Stimulated activated CD4-positive, alpha-beta T cell treated with anti-CD3 and anti-CD28 coated beads, TNF-alpha, amount 100 ng/mL, for 4 hours (primary cell): Measurements from ENCODE around the gene SHB.

Experiments used
- DNase-seq, 3 experiments: peaks; one replicate each; pipeline ENCODE4 v3.0.0-alpha.2; 2020; ENCODE audit warnings: low read depth in 3 of 3

SHB gene

GRCh38 chr9:37935096-37935495 is 133.9 kb downstream of the SHB start:
- no peak for DNase-seq

DNA sequence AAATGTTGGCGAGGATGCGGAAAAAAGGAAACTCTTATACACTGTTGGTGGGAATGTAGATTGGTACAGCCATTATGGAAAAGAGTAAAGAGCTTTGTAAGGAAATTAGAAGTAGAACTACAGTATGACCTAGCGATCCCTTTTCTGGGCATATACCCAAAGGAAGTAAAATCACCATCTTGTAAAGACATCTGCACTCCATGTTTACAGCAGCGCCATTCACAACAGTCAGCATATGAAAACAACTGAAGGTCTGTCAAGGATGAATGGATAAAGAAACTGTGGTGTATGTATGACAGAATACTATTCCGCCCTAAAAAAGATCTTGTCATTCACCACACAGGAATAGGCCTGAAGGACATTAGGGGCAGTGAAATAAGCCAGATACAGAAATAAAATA is 137.4 kb downstream of the SHB start:
- DNase-seq, result no peak

GRCh38 chr9:37929441-37929895 is 139.6 kb downstream of the SHB start:
- DNase-seq, result no peak

DNA sequence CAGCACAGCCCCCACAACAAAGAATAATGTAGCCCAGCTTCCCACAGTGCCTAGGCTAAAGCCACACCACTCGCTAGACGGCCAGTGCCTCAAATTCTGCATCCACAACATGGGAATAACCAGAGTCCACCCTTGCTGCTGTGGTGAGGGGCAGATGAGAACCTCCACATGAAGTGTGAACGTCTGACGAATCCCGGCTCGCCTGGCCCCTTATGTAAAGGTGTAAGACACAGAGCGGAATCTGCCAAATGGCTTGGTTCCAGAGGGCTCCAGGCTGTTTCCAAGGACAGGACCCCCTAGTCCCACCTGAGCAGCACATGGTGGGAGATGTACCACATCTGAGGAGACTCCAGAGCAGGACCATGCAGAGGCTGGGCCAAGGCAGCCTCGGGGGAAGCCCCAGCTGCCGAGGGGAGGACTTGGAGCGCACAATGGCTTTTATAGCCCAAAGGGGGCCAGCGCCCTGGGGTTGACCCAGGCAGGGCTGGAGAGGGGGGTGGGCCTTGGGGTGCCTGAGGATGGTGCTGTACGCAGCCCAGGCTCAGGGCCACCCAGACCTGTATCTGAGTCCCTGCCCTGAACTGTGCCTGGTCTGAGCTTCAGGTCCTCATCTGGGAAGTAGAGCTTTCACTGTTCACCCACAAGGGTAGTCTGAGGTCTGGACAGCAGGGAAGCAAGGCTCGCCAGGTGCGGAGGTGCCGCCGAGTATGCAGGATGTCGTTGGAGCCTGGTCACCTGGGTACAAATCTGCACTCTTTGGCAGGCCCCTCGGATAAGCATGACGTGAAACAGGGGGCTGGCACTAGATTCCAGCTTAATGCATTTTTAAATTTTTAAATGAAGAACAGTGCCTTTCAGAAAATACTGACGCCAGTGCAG is 140.2 kb downstream of the SHB start:
- DNase-seq, result no peak

- DNase-seq, result no peak
These were observed 141.2 kb downstream of the SHB start for GRCh38 chr9:37927601-37928551.

- DNase-seq, result no peak
These were observed 141.9 kb downstream of the SHB start for GRCh38 chr9:37927132-37927531.

DNA sequence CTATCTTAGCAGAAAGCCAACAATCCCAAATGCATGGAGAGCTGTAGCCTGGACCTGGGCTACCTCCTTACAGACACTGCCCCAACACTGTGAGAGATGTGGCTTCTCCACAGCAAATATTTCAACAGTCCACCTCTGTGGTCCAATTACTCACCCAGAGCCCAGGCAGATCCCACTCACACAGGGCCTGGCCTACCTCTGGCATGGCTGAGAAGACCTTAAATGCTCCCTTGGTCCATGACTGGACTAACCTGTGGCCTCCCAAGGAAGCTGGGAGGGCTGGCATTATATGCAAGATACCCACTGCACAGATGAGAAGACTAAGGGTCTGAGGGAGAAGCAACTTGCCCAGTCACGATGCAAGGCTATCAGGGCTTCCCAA is 142.3 kb downstream of the SHB start:
- no peak for DNase-seq

GRCh38 chr9:37925786-37926736 is 143.0 kb downstream of the SHB start:
- no peak for DNase-seq

DNA sequence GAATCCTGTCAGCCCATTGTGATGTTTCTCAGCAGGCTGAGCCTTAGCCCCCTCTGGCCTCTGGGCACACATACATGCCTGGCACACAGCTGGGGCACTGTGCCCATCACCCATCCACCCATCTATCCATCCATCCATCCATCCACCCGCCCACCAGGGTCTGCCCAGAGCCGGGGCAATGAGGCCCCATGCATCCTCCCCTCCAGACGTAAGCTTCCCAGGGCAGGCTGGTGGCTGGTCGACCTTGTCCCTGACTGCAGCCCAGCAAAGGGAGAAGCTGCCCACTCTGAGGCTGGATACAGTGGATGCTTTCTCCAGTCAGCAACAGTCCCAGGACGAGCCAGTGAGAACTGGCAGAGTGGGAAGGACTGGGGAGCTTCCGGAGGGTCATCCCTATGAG is 144.0 kb downstream of the SHB start:
- DNase-seq, result no peak

GRCh38 chr9:37924538-37924937 is 144.5 kb downstream of the SHB start:
- DNase-seq, result no peak

DNA sequence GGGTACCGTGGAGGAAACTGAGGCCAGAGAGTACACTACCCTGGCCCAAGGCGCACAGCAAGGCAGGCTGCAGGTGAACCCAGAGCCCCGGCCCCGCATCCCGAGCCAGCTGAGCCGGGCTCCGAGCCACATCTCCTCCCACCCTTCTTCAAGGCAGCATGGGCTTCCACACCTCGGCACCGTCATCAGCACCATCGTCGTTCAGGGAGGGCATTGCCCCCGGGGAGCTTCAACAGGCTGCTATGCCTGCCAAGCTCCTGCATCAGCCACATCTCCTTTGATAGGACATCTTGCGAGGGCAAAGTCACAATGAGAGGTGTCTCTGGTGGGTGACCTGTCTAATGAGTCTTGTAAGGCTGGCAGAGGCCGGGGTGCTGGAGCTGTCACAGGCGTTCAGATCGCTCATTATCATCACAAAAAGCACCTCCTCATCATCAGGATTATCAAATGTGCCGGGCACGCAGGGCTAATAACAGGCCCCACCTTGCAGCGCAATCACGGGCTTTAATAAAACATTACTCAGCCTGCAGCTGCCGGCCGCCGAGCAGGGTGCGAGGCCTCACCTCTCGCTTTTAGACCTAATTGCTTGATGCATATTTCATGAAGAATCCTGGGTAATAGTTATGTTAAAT is 145.1 kb downstream of the SHB start:
- DNase-seq, result no peak

- no peak for DNase-seq
These were observed 145.8 kb downstream of the SHB start for GRCh38 chr9:37923118-37923795.

DNA sequence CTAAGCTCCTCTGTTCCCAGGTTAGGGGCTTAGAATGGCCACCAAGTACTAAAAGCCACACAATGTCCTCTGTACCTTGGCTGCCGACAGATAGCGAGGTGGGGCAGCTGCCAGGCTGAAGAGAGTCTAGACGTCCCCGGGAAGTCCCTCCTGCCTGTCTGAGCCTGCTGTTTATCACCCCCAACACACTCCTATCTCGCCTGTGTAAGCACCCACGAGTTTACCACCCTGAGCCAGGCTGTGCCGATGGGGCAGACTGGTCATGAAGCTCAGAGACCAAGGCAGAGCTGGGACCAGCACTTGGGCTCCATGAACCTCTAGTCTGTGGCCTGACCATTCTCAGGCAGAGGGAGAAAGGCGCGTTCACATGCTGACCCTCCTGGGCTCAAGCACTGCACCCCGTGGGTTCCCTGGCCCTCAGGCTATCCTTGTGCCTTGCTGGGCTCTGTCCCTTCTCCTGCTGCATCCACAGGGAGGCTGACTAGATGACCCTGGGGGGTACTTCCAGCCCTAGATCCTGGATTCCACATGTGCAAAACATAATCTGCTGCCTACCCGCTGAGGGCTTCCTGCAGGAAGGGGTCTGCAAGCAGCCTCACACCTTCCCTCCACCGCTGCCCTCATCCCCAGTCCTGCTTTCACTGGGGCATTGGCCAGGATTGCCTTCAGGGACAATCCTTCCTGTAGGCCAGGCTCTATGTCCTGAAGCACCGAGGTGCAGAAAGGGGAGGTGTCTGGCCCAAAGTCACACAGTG is 146.5 kb downstream of the SHB start:
- DNase-seq, result no peak

GRCh38 chr9:37921546-37922300 is 147.3 kb downstream of the SHB start:
- DNase-seq, result no peak

GRCh38 chr9:37921168-37921510 is 147.9 kb downstream of the SHB start:
- no peak for DNase-seq

DNA sequence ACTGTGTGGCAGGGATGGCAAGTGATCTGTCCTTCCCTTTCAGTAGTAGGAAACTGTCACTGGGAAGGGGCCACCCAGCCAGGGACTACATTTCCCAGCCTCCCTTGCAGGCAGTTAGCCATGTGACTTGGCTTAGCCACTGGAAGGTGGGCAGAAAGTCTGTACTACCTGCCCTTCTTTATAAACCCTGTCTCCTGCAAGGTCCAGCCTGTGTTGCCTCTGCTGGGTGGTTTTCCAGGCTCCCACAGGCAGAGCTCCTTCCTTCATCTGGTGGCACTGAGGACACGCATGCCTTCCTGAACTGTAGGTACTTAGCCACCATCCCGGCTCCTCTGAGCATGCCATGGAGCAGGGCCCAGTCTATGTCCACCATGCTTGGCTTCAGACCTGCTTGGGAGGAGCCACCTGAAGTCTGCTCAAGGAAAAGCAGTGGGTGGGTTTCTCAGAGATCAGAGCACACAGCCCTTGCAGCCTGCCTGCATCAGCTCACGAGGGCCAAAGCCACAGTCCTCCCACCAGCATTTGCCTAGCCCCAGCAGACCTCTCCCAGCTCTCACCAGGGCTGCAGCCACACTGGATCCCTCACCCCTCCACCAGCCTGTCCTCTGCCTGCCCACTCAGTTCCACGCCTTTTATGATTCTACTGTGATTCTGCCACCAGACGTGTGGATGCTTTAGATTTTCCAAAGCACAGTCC is 148.4 kb downstream of the SHB start:
- DNase-seq, result no peak

GRCh38 chr9:37919956-37920335 is 149.1 kb downstream of the SHB start:
- DNase-seq, result no peak

GRCh38 chr9:37919246-37919955 is 149.6 kb downstream of the SHB start:
- DNase-seq, result no peak
